D721Med (cell line): ENCODE results near the gene CCL23.
"Not testable (repeated sequence)": the region's sequence is repeated elsewhere in the genome, so short reads cannot be mapped to it uniquely, and the experiment has no call there.

Source experiments
- DNase-seq: peaks from one replicate; pipeline ENCODE4 v3.0.0; 2011; ENCODE audit warnings: low spot score; ENCODE audit not compliant: insufficient read length
- FAIRE-seq: peaks from 2 replicates; lab custom pipeline; 2011; peaks lifted over from hg19 to GRCh38; lab: Jason Lieb, UNC
- TF ChIP-seq, protein P1 (sequence below): IDR thresholded peaks from 2 replicates; pipeline ENCODE4 v1.5.1; 2012; ENCODE audit warnings: mild to moderate bottlenecking, control low read depth; ENCODE audit not compliant: insufficient read depth; ENCODE audit errors: missing control alignments

The CCL23 gene

GRCh38 chr17:36027761-36028160 lies 10.0 kb upstream of the CCL23 start:
- no peak for FAIRE-seq
- no peak for DNase-seq
- TF ChIP-seq, protein P1, sequence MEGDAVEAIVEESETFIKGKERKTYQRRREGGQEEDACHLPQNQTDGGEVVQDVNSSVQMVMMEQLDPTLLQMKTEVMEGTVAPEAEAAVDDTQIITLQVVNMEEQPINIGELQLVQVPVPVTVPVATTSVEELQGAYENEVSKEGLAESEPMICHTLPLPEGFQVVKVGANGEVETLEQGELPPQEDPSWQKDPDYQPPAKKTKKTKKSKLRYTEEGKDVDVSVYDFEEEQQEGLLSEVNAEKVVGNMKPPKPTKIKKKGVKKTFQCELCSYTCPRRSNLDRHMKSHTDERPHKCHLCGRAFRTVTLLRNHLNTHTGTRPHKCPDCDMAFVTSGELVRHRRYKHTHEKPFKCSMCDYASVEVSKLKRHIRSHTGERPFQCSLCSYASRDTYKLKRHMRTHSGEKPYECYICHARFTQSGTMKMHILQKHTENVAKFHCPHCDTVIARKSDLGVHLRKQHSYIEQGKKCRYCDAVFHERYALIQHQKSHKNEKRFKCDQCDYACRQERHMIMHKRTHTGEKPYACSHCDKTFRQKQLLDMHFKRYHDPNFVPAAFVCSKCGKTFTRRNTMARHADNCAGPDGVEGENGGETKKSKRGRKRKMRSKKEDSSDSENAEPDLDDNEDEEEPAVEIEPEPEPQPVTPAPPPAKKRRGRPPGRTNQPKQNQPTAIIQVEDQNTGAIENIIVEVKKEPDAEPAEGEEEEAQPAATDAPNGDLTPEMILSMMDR: no peak

- DNase-seq: no peak
- FAIRE-seq: no peak
- TF ChIP-seq, protein P1: no peak
Observed at GRCh38 chr17:36024106-36024869, 6.5 kb upstream of the CCL23 start.

DNA sequence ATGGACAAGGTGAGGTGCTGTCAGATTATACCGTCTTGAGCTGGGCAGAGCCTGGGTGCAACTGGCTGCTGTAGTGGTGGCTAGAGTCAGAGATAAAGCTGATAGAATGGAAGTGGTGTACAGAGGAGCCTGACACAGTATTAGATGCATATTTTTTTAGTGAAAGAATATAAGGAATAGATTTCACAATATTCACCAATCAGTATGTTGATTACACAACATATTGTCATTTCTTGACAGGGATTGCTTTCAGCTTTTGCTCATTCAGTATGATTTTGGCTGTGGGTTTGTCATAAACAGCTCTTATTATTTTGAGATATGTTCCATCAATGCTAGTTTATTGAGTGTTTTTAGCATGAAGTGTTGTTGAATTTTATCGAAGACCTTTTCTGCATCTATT lies 1.7 kb upstream of the CCL23 start:
- TF ChIP-seq, protein P1: no peak
- DNase-seq (no peak), FAIRE-seq (no peak)

DNA sequence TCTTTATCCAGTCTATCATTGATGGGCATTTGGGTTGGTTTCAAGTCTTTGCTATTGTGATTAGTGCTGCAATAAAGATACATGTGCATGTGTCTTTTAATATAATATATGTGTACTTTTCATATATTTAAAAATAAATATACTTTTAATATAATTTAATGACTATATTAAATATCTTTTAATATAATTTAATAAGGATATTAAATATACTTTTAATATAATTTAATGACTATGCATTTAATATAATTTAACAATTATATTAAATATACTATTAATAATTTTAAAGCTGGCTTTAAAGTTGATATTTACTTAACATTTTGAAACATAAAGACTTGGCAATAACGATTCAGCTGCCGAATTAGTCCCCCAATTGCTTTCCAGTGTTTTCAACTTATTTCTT lies 1.2 kb downstream of the CCL23 start:
- TF ChIP-seq, protein P1: no peak
- DNase-seq (no peak), FAIRE-seq (no peak)

DNA sequence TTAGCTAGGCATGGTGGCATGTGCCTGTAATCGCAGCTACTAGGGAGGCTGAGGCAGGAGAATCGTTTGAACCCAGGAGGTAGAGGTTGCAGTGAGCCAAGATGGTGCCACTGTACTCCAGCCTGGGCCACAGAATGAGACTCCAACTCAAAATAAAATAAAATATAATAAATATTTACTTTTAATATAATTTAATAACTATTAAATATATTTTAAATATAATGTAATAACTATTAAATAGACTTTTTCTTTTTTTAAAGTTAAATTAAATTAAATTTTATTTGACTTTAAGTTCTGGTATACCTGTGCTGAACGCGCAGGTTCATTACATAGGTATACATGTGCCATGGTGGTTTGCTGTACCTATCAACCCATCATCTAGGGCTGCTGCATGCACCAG lies 1.9 kb downstream of the CCL23 start:
- not testable (repeated sequence) for FAIRE-seq, DNase-seq

GRCh38 chr17:36014946-36015345 lies 2.8 kb downstream of the CCL23 start:
- no peak for FAIRE-seq
- TF ChIP-seq, protein P1: no peak
- no peak for DNase-seq

DNA sequence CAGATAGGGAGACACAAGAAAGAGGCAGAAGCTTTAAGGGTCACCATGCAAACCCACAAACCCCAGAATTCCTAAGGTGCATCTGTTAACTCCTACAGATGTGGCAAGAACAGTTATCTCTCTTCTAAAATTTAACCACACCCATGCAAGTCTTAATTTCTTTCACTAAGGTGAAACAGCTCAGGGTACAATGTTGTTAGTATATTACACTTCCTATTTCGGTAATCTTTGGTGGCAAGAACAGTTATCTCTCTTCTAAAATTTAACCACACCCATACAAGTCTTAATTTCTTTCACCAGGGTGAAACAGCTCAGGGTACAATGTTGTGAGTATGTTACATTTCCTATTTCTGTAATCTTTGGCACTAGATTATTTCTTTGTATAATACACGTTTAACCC lies 6.6 kb downstream of the CCL23 start:
- TF ChIP-seq, protein P1: no peak
- DNase-seq (no peak), FAIRE-seq (no peak)
